ENCODE data around the gene CAPN5.
"Not testable (repeated sequence)": the region's sequence is repeated elsewhere in the genome, so short reads cannot be mapped to it uniquely, and the experiment has no call there.

CAPN5 gene

DNA sequence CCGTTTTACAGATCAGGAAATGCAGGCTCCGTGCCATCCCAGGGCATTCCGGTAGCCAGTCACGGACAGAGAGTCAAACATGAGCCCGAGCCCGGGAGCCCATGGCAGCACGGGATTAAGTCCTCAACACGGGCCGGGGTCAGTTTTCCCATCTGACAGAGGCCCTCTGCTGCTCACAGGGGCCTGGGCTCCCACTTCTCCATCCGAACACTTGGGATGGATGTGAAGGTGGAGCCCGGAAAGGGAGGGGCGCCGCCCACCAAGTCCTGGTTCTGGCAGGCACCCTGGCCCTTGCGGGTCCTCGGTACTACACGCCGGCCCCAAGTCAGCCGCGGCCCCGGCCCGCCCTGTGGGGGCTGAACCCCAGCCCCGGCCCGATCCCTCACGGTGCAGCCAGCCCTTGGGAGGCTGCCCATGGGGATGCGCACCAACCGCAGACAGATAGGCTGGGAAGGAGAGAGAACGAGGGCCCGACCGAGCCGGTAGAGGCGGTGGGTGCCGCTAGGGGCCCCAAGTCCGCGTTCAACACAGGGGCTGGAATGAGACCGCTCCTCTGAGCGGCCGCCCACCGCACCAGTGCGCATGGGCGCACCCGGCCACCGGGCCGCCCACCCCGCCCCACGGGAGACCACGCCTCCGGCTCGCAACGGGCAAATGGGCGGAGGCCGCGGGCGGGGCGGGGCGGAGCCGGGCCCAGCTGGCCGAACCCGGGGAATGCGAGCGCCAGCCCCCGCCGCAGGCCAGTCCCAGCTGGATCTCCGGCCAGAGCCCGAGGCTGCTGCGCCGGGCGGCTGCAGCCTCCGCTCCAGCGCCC is at the start of gene CAPN5:
Gene CAPN5, plus strand, starts transcription at position 743 of the 814 bp plus-strand sequence. CDS start 17,916 bp downstream, outside the sequence.
- peak; percentile 70 to 73 for DNase-seq (ENCODE audit: low read depth in 2 of 2)

DNA sequence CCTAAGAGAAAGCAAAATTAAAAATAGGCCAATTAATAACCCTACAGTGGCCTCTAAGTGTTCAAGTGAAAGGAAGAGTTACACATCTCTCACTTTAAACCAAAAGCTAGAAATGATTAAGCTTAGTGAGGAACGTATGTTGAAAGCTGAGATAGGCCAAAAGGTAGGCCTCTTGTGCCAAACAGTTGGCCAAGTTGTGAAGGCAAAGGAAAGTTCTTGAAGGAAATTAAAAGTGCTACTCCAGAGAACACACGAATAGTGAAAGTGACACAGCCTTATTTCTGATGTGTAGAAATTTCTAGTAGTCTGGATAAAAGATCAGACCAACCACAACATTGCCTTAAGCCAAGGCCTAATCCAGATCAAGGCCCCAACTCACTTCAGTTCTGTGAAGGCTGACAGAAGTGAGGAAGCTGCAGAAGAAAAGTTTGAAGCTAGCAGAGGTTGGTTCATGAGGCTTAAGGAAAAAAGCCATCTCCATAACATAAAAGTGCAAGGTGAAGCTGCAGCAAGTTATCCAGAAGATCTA is 48.3 kb upstream of the CAPN5 start:
- DNase-seq (ENCODE audit: low read depth in 2 of 2) = not testable (repeated sequence)

DNA sequence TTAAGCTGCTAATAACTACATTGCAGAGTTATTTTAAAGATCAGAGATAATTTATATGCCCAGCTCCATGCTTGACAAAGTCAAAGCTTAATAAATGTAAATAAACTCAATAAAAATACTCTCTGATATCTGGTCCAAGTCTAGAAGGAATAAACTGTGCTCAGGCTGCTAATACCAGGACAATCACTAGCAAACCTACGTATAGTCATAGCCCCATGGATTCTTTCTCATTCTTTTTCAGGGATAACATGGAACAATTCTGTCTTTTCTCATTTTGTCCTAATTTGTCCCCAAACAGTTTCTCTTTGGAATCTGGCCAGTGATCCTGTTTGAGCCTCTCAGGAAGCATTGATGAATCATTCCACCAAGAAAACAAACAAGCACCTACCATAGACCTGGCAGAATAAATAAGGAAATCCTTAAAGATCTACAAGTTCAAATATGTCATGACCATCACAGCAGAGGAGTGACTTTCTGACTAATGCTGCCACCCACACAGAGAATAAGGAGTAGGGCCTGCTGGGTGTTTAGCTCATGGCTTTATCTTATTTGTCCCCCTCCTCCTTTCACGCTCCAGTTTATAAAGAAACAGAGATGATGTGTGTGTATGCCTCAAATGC is 46.7 kb upstream of the CAPN5 start:
- no peak for DNase-seq (ENCODE audit: low read depth in 2 of 2)

DNA sequence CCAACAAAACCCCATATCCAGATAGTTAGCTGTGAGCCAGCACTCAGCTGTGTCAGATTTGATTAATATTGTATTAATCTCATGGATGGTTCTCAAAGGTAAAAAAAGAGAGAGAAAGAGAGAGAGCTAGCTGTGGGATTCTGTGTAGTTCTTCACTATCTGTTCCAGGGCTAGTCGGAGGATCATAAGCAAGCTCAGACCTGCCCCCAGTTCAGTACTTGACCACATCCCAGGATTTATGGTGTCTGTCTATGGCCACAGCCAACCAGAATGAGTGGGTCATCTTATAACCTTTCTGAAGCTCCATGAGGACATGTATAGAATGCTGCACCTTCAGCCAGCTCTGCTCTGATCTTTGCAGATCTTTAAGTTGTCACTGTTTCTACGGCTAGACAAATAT is 46.0 kb upstream of the CAPN5 start:
- DNase-seq (ENCODE audit: low read depth in 2 of 2) = no peak

DNA sequence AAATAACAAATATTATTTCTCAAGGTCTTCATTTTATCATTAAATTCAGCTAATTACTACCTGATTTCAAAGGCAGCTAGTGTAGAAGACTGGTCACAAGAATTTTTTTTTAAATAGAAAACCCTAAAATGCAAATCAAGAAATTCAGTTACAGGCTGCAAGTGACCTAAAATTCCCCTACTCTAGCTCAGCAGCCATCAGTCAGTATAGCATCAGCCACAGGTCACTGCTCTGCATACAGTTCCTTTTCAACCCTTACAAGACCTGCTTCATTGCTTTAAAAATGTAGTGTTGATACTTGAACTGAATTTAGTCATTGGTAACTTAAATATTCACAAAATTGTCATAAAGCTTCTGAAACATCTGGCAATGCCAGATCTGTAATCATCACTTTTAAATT is 42.0 kb upstream of the CAPN5 start:
- no peak for DNase-seq (ENCODE audit: low read depth in 2 of 2)

DNA sequence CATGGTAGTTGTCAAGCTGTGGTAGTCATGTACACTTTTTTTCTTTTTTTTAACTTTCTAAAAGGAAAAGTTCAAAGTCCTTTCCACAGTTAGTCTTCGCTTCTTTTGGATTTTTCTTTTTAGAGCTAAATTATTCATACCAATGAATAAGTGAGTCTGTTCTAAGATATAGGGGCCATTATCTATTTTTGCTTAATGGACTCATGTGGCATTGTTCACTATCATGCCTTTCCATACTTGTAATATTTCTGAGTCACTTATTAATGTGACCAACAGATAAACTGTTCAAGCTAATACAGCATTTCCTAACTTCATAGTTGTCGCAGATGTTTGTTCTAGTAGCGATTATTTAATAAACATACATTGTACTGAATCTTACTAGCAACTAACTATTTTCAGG is 40.5 kb upstream of the CAPN5 start:
- no peak for DNase-seq (ENCODE audit: low read depth in 2 of 2)

DNA sequence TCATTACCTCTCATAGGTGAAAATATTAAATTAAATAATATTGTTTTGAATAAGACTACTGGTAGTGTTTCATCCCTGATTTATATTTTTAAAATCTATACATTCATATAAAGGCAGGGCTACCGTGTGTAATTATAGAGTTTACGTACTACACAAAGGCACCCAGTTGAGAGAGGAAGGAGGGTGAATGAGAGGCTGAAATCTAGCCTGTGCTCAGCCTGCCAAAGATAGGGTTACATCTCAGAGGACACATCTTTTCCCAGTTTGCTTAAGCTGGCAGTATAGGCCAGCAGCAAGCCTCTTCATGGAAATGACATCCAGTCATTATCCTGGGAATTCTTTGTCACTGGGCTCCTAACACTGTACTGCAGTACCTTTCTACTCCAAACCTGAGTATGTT is 40.0 kb upstream of the CAPN5 start:
- no peak for DNase-seq (ENCODE audit: low read depth in 2 of 2)

DNA sequence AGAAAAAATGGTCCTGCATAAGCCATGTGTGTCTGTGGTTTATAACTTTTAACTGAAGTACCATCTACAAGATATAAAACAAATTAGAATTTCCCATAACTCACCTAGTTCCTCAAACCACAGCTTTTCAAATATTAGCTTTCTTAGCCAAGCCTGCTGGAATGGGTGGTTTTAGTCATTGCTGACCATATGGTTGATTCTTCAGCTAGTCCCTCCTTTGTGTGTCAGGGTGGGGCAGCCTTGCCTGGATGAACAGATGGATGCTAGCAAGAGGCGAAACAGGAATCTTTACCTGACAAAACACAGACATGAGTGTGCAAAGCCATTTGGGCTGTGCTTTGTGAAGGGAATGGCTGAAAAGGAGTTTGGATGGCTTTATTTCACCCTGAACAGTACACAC is 39.5 kb upstream of the CAPN5 start:
- DNase-seq (ENCODE audit: low read depth in 2 of 2) = no peak

DNA sequence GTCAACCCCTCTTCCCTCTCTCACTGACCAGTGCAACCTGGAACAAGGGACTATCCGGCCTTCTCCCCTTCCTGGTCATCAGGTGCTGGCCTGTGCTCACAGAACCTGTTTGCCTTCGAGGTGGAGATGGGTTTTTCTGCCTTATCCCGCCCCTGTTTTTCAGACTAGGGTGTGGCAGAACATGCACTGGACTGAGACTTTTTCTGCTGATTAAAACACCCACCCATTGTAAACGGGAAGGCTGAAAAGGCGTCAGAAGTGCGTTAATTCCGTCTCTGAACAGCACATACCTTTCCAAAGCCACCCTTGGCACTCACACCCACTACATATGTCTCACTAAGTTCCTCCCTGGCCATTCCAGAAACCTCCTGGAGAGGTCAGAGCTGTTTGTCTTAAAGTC is 36.9 kb upstream of the CAPN5 start:
- no peak for DNase-seq (ENCODE audit: low read depth in 2 of 2)

DNA sequence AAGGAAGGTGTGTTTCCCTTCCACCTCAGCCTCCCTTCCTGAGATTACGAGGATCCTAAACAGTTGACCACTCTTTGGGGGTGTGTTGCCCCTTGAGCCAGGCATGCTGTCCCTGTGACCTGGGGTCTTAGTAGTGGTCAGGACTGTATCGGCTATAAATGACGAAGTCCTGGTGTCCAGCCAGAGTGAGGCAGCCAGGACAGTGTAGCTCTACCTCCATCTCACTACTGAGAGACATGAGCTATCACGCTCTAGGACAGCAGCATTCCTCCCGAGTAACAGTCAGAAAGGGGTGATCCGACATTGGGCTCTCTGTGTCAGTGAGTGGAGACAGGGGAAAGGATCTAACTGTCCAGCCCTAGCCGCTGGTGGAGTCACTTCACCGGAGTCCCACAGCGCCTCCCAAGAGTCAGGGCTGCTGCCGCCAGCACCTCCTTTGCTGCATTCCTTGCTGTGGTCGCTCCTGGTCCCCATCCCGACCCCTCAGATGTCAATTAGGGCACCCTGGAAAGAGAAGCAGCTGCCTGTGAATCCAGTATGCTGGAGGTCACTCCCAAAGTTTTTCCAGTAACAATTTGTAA is 35.8 kb upstream of the CAPN5 start:
- DNase-seq (ENCODE audit: low read depth in 2 of 2) = no peak

DNA sequence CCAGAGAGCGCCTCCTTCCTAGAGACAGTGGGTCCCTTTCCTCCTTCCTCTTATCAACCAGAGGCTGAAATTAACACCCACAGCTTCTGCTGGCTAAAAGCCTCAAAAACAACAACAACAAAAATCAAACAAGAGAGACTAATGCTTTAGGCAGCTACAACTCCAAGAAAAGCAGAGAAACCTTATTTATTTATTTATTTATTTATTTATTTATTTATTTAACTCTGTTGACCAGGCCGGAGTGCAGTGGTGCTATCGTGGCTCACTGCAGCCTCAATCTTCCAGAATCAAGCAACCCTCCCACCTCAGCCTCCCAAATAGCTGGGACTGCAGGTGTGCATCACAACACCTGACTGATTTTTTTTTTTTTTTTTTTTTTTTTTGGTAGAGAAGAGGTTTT is 35.2 kb upstream of the CAPN5 start:
- DNase-seq (ENCODE audit: low read depth in 2 of 2) = no peak

DNA sequence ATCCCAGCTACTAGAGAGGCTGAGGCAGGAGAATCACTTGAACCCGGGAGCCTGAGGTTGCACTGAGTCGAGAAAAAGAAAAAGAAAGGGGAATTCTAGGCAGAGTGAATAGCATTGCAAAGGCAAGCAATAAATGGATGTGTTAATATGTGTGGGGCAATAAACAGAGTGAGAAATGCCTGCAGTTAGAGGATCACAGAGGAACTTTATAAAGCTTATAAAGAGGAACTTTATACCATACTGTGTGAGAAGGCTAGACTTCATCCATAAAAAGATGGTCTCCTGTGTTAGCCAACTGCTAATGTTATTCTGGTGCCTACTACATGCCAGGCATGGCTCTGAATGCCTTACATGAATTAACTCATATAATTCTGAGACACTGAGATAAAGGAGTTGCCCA is 31.7 kb upstream of the CAPN5 start:
- DNase-seq (ENCODE audit: low read depth in 2 of 2) = no peak

DNA sequence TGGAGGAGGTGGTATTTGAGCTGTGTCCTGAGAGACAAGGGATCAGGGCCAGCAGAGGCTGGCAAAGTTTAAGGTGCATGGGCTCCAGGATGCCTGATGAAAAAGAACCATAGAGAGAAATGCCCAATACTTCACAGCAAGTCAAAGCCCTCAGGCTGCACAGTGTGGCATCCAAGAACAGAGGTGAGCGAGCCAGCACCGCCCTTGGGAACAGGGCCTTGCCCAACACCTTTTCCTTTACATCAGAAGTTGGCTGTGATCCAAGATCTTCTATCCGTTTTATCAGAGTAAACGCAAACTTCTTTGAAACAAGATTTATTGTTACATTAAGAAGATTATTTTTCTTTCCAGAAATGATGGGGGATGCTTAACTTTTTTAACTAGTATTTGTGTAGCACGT is 31.2 kb upstream of the CAPN5 start:
- no peak for DNase-seq (ENCODE audit: low read depth in 2 of 2)

DNA sequence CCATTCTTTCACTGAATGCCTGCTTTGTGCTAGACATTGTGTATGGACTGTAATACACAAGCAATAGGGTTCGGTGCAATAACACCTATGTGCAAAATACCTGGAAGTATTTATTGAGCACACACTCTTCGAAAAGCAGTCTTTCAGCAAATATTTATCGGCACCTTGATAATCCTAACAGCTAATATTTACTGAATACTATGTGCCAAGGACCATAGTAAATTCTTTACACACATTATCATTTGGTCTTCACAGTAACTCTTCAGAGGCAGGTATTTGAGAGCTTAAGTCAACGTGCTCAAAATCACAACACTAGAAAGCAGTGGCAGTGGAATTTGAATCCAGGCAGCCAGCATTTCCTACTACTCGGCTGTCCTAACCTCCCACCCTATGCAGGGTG is 30.4 kb upstream of the CAPN5 start:
- DNase-seq (ENCODE audit: low read depth in 2 of 2) = no peak

DNA sequence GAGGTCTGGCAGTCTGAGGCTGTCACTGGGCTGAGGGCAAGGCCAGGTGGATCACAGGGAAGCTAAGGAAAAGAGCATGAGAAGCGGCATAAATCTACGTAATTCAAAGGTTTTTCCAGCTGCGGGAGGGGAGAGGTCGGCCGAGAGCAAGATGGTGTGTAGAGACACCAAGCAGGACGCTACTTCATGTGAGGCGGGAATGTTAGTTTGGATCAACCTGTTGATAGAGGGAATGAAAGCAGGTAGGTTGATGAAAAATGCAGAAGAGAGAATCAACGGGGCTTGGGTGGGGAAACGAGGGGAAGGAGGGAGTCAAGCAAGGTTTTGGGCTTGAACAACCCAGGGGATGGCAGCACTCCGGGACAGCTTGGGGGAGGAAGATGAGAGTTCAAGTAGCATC is 29.7 kb upstream of the CAPN5 start:
- DNase-seq (ENCODE audit: low read depth in 2 of 2) = no peak

DNA sequence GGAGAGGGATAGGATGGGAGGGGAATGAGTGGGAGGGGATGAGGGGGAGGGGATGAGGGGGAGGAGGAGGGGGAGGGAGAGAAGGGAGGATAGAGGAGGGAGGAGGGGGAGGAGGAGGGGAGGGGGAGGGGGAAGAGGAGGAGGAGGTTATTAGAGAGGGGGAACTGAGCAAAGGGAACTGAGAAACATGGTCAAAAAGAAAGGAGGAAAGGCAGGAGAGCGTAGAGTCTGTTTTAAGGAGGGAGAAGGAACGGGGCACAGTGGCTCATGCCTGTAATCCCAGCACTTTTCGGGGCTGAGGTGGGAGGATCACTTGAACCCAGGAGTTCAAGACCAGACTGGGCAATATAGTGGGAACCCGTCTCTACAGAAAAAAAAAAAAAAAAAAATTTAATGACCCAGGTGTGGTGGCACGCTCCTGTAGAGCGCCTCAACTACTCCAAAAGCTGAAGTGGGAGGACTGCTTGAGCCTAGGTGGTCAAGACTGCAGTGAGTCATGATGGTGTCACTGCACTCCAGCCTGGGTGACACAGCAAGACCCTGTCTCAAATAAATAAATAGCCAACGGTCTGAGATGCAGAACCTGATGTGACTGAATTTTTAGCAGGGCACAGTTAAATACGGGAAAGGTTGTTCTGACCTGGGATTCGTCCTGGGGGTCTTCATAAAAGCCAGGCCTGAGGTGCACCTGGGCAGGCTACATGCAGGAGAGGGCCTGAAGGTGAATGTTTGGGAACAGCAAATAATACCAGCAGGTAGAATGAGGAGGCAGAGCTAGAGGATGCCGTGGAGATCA is 28.5 kb upstream of the CAPN5 start:
- DNase-seq (ENCODE audit: low read depth in 2 of 2) = no peak

DNA sequence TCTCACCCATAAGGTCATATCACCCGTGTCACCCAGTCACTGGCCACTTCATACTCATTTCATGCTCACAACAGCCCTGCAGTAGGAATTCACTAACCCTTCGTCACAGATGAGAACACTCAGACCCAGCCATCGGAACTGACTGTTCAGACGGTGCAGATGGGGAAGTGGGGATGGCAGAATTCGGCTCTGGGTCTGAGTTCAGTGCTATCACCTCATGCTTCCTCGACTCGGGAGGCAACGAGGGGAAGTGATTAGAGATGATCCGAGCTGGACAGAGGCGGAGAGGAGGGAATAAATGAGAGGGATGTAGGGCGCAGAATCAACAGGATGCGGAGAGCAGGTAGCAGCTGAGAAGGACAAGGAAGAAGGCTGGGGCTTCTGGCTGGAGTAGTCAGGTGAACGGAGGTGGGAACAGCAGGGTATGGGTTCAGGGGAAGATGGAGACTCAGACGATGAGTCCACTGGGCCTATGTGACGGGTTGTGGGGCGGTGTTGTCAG is 27.9 kb upstream of the CAPN5 start:
- no peak for DNase-seq (ENCODE audit: low read depth in 2 of 2)

DNA sequence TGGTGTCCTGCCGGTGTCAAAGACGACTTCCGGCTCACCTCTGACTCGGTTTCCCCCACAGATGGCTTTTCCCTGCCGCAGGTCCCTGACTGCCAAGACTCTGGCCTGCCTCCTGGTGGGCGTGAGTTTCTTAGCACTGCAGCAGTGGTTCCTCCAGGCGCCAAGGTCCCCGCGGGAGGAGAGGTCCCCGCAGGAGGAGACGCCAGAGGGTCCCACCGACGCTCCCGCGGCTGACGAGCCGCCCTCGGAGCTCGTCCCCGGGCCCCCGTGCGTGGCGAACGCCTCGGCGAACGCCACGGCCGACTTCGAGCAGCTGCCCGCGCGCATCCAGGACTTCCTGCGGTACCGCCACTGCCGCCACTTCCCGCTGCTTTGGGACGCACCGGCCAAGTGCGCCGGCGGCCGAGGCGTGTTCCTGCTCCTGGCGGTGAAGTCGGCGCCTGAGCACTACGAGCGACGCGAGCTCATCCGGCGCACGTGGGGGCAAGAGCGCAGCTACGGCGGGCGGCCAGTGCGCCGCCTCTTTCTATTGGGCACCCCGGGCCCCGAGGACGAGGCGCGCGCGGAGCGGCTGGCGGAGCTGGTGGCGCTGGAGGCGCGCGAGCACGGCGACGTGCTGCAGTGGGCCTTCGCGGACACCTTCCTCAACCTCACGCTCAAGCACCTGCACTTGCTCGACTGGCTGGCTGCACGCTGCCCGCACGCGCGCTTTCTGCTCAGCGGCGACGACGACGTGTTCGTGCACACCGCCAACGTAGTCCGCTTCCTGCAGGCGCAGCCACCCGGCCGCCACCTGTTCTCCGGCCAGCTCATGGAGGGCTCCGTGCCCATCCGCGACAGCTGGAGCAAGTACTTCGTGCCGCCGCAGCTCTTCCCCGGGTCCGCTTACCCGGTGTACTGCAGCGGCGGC is 27.0 kb upstream of the CAPN5 start:
- no peak for DNase-seq (ENCODE audit: low read depth in 2 of 2)

DNA sequence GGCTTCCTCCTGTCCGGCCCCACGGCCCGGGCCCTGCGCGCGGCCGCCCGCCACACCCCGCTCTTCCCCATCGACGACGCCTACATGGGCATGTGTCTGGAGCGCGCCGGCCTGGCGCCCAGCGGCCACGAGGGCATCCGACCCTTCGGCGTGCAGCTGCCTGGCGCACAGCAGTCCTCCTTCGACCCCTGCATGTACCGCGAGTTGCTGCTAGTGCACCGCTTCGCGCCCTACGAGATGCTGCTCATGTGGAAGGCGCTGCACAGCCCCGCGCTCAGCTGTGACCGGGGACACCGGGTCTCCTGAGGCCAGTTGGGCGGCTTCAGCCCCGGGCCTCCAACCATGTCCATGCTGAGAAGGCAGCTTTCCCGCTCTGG is 26.4 kb upstream of the CAPN5 start:
- no peak for DNase-seq (ENCODE audit: low read depth in 2 of 2)

DNA sequence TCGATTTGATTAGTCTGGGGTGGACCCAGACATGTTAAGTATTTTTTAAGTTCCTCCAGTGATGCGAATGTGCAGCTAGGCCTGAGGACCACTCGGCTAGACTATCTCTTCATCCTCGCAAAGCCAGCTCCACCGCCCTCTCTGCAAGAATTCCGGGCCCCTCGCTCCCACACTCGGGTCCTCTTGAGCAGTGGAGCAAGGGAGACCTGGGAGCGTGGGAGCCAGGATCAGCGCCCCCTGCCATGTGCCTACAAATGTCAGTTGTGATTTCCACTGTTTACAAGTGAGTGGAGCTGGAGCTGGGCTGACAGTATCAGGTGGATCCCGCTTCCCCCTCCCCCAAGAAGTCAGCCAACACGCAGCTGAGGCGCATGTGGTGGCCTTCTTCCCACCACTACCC is 25.9 kb upstream of the CAPN5 start:
- DNase-seq (ENCODE audit: low read depth in 2 of 2) = no peak
